ENCODE measurements around the gene GREB1L. TPM values are rescaled to one million over a fixed set of nuclear protein-coding genes. Genes with fewer than 3 reads are reported as not detected.

GREB1L gene
- polyA plus RNA-seq, 1 experiment = 2.7 TPM

DNA sequence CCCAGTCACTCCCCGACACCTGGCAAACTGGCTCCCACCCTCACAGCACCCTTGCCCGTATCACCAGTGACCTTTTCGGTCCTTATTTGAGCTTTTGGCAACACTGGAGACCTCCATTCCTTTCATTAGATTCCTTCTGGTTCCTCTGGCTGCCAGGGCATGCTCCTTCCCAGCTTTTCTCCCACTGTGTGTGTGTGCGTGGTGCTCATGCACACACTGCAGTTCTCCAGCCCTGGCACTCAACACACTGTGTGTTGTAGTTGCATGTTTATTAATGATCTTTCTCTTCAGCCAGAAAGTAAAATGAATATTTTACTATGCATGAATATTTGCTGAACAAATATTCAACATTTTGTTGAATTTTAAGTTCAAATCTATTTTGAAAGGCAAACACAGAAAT, 219.4 kb downstream of the GREB1L start:
- TF ChIP-seq, protein P1, sequence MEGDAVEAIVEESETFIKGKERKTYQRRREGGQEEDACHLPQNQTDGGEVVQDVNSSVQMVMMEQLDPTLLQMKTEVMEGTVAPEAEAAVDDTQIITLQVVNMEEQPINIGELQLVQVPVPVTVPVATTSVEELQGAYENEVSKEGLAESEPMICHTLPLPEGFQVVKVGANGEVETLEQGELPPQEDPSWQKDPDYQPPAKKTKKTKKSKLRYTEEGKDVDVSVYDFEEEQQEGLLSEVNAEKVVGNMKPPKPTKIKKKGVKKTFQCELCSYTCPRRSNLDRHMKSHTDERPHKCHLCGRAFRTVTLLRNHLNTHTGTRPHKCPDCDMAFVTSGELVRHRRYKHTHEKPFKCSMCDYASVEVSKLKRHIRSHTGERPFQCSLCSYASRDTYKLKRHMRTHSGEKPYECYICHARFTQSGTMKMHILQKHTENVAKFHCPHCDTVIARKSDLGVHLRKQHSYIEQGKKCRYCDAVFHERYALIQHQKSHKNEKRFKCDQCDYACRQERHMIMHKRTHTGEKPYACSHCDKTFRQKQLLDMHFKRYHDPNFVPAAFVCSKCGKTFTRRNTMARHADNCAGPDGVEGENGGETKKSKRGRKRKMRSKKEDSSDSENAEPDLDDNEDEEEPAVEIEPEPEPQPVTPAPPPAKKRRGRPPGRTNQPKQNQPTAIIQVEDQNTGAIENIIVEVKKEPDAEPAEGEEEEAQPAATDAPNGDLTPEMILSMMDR (IDR thresholded peaks at IDR 0.05; ENCODE audit: insufficient read depth, low read depth, low read length) = no peak
- Histone ChIP-seq H3K27me3 (ENCODE audit: control insufficient read depth, insufficient read depth, low read length) (no peaks in the 10 kb centered on the region), H3K36me3 (ENCODE audit: control insufficient read depth, insufficient read depth, low read length) (no peaks in the 10 kb centered on the region), H3K4me3 (ENCODE audit: low read depth, low read length) (no peak overlapping the region)
- CTCF ChIA-PET = no interaction called here
- no peak for DNase-seq (ENCODE audit: low read depth)
- POLR2A ChIA-PET = no interaction called here

DNA sequence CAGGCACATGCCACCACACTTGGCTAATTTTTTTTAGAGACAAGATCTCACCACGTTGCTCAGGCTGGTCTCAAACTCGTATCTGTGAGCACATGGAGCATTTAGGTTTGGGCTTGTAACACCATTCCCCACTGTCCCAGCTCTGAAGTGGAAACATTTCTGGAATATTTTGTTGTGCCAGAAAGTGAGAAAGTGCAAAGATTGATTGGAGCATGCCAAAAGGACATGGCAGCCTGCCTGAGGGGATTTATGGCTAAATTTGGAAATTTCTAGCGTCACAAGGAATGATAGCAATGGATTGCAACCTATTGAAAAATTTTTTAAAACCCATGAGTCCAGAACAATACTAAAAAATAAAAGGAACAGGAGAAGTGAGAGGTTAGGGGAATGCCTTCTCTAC, 221.7 kb downstream of the GREB1L start:
- H3K27me3 ChIP-seq (ENCODE audit: control insufficient read depth, insufficient read depth, low read length) = no peaks in the 10 kb centered on the region; the same call in 1 of the 2 replicates
- POLR2A ChIA-PET = no interaction called here
- no peaks in the 10 kb centered on the region for H3K36me3 ChIP-seq (ENCODE audit: control insufficient read depth, insufficient read depth, low read length)
- no peak overlapping the region for H3K4me3 ChIP-seq (ENCODE audit: low read depth, low read length)
- no peak for DNase-seq (ENCODE audit: low read depth)
- CTCF ChIA-PET = interaction anchor here (0.6 kb wide), 1 partner anchor 322 kb away, joined by 3 read pairs; no protein-coding TSS in a partner anchor
- TF ChIP-seq, protein P1 (IDR thresholded peaks at IDR 0.05; ENCODE audit: insufficient read depth, low read depth, low read length) = no peak

DNA sequence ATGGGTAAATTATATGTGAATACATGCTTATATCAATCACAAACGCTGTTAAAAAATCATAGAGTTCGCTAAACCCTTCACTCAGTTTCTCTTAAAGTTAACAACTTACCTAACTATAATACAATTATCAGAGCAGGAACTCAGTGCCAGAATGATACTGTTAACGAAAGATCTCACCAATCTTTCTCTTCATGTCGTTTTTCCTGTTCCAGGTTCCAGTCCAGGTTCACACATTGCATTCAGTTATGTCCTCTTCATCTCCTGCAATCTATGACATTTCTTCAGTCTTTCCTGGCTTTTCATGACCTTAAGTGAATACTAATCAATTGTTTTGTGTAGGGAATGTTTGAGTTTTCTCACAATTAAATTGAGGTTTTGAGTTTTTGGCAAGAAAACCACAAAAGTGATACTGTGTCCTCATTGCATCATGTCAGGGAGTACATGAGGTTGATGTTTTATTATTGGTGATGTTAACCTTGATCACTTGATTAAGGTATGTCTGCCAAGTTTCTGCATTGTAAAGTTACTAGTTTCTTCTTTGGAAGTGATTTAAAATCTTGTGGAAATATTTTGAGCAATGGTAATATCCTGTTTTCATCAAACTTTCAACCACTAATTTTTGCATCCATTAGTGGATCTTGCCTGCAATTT, 226.6 kb downstream of the GREB1L start:
- Histone ChIP-seq H3K27me3 (ENCODE audit: control insufficient read depth, insufficient read depth, low read length) (no peaks in the 10 kb centered on the region; the same call in 1 of the 2 replicates), H3K4me3 (ENCODE audit: low read depth, low read length) (no peak overlapping the region), H3K36me3 (ENCODE audit: control insufficient read depth, insufficient read depth, low read length) (no peaks in the 10 kb centered on the region)
- DNase-seq (ENCODE audit: low read depth) = no peak
- POLR2A ChIA-PET = no interaction called here
- TF ChIP-seq, protein P1 (IDR thresholded peaks at IDR 0.05; ENCODE audit: insufficient read depth, low read depth, low read length) = no peak
- CTCF ChIA-PET = no interaction called here

DNA sequence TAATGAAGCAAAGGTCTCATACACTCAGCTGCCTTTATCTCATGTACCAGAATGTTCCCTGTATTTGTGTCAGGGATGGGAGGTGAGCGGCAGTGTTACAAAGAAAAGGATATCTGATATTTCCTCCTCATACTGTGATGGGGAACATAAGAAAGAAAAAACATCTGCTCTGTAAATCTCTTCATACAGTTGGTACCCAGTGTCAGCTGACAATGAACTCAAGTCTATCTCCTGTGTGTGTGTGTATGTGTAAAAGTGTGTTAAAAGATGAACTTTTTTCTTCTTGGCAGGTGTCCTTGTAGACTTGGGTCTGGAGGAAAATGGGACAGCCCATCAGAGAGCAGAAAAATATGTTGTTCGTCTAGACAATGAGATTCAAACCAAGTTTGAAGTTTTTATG, 230.7 kb downstream of the GREB1L start:
- Histone ChIP-seq H3K27me3 (ENCODE audit: control insufficient read depth, insufficient read depth, low read length) (no peaks in the 10 kb centered on the region; the same call in 1 of the 2 replicates), H3K4me3 (ENCODE audit: low read depth, low read length) (no peak overlapping the region), H3K36me3 (ENCODE audit: control insufficient read depth, insufficient read depth, low read length) (no peaks in the 10 kb centered on the region)
- DNase-seq (ENCODE audit: low read depth) = no peak
- POLR2A ChIA-PET = no interaction called here
- TF ChIP-seq, protein P1 (IDR thresholded peaks at IDR 0.05; ENCODE audit: insufficient read depth, low read depth, low read length) = no peak
- CTCF ChIA-PET = interaction anchor here (2.1 kb wide), 1 partner anchor 16 kb away, joined by 6 read pairs; no protein-coding TSS in a partner anchor

DNA sequence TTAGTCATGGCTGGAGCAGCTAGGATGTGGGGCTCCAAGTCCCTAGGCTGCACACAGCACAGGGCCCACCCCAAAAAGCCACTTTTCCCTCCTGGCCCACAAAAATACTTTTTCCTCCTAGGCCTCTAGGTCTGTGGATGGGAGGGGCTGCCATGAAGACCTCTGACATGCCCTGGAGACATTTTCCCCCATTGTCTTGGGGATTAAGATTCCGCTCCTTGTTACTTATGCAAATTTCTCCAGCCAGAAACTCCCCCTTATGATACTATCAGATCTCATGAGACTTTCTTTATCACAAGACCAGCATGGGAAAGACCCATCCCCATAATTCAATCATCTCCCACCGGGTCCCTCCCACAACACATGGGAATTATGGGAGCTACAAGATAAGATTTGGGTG, 232.6 kb downstream of the GREB1L start:
- Histone ChIP-seq H3K27me3 (ENCODE audit: control insufficient read depth, insufficient read depth, low read length) (no peaks in the 10 kb centered on the region), H3K4me3 (ENCODE audit: low read depth, low read length) (no peak overlapping the region), H3K36me3 (ENCODE audit: control insufficient read depth, insufficient read depth, low read length) (no peaks in the 10 kb centered on the region)
- POLR2A ChIA-PET = no interaction called here
- CTCF ChIA-PET = interaction anchor here (0.7 to 1.0 kb wide), 2 partner anchors 14 to 126 kb away, joined by 3 to 4 read pairs; partner anchors contain the start of gene ESCO1
- TF ChIP-seq, protein P1 (IDR thresholded peaks at IDR 0.05; ENCODE audit: insufficient read depth, low read depth, low read length) = no peak
- no peak for DNase-seq (ENCODE audit: low read depth)
